A549 (cell line): ENCODE results near the gene SEMA4D. TPM values are rescaled to one million over a fixed set of nuclear protein-coding genes. Genes with fewer than 3 reads are reported as not detected.

Source experiments
- ATAC-seq, 2 experiments: fragments of 200-7000 bp in 1 of 2; fragments of >200 bp in 1 of 2; cut with Nextera tagmentation in 1 of 2; cut with Tn5 transposase in 1 of 2; 3 replicates each; pipeline versions ENCODE4 v1.8.0 to v1.9.1; 2018 to 2020; ENCODE audit warnings: mild to moderate bottlenecking in 1 of 2, moderate library complexity in 1 of 2
- CTCF ChIA-PET: fragments of 300-600 bp; sonication (Branson Sonifier 250); formaldehyde crosslinking; extraction: SDS; loops from one replicate; lab custom pipeline; 2021; ENCODE audit warnings: antibody characterized with exemption, inconsistent platforms; lab: Yijun Ruan, JAX
- POLR2A ChIA-PET: fragments of 350-600 bp; formaldehyde crosslinking; extraction: SDS; loops from one replicate; lab custom pipeline; 2021; ENCODE audit warnings: antibody characterized with exemption, inconsistent platforms; lab: Yijun Ruan, JAX
- DNase-seq, 2 experiments: peaks; one replicate each; pipeline versions ENCODE4 v3.0.0 to v3.0.0-alpha.2; 2011 to 2016; ENCODE audit warnings: low read depth in 1 of 2, low spot score in 1 of 2
- FAIRE-seq: peaks from 2 replicates; lab custom pipeline; 2011; peaks lifted over from hg19 to GRCh38; lab: Jason Lieb, UNC
- H3K27ac ChIP-seq, 2 experiments: fragments of >200 bp; sonication (Bioruptor Twin); formaldehyde crosslinking; 3 replicates each; pipeline ENCODE4 v1.5.1; 2016 to 2017
- H3K4me1 ChIP-seq: fragments of >200 bp; sonication (Bioruptor Twin); formaldehyde crosslinking; 3 replicates; pipeline ENCODE4 v1.6.1; 2016
- H3K4me2 ChIP-seq: fragments of >200 bp; sonication (Bioruptor Twin); formaldehyde crosslinking; 3 replicates; pipeline ENCODE4 v1.6.1; 2016
- H3K4me3 ChIP-seq: fragments of >200 bp; sonication (Bioruptor Twin); formaldehyde crosslinking; 3 replicates; pipeline ENCODE4 v1.5.1; 2016
- H3K9me3 ChIP-seq: fragments of >200 bp; sonication (Bioruptor Twin); formaldehyde crosslinking; 3 replicates; pipeline ENCODE4 v1.6.1; 2016
- CHD4 ChIP-seq: fragments of 200-600 bp; sonication (generic); IDR thresholded peaks from 2 replicates; pipeline ENCODE4 v1.6.1; 2016; ENCODE audit warnings: antibody characterized with exemption, mild to moderate bottlenecking, borderline replicate concordance
- EHMT2 ChIP-seq: fragments of 200-600 bp; sonication (generic); IDR thresholded peaks from 2 replicates; pipeline ENCODE4 v1.6.1; 2016; ENCODE audit warnings: antibody characterized with exemption, low read depth, mild to moderate bottlenecking, moderate library complexity
- EP300 ChIP-seq, 2 experiments: fragments of >200 bp; sonication (Bioruptor Twin); formaldehyde crosslinking; IDR thresholded peaks; 2 replicates in 1 of 2; 3 replicates in 1 of 2; pipeline ENCODE4 v1.6.1; 2016 to 2017
- ESRRA ChIP-seq: fragments of 150-350 bp; IDR thresholded peaks from 2 replicates; pipeline ENCODE4 v1.6.1; 2014; ENCODE audit warnings: mild to moderate bottlenecking, low read length, borderline replicate concordance
- FOSL2 ChIP-seq, 2 experiments: fragments of 450-650 bp in 1 of 2; fragments of >200 bp in 1 of 2; sonication (Bioruptor Twin) in 1 of 2; formaldehyde crosslinking; IDR thresholded peaks; 2 replicates each; pipeline versions ENCODE4 v1.5.0 to v1.6.1; 2016 to 2020; ENCODE audit warnings: mild to moderate bottlenecking in 1 of 2, moderate library complexity in 1 of 2
- HOXB13 ChIP-seq: fragments of 250-450 bp; sonication (Bioruptor Pico); IDR thresholded peaks from 2 replicates; pipeline ENCODE4 v1.5.0; 2020; ENCODE audit warnings: low read depth, mild to moderate bottlenecking, moderate library complexity
- HOXB5 ChIP-seq: fragments of 250-450 bp; sonication (Bioruptor Pico); IDR thresholded peaks from 2 replicates; pipeline ENCODE4 v1.5.0; 2020; ENCODE audit warnings: mild to moderate bottlenecking, moderate library complexity
- KDM1A ChIP-seq: fragments of 200-600 bp; sonication (generic); IDR thresholded peaks from 2 replicates; pipeline ENCODE4 v1.6.1; 2016; ENCODE audit warnings: low read depth, mild to moderate bottlenecking
- KDM5A ChIP-seq: fragments of 200-600 bp; sonication (generic); IDR thresholded peaks from 2 replicates; pipeline ENCODE4 v1.6.1; 2016; ENCODE audit warnings: antibody characterized with exemption, mild to moderate bottlenecking
- MAFK ChIP-seq: fragments of 450-650 bp; IDR thresholded peaks from 2 replicates; pipeline ENCODE4 v1.6.1; 2014; ENCODE audit not compliant: partially characterized antibody
- NFE2L2 ChIP-seq: fragments of 150-350 bp; conservative IDR thresholded peaks from 2 replicates; pipeline ENCODE4 v1.6.1; 2014; ENCODE audit warnings: low read length
- NPAS2 ChIP-seq: fragments of 250-450 bp; sonication (Bioruptor Pico); IDR thresholded peaks from 2 replicates; pipeline ENCODE4 v1.8.0; 2022; ENCODE audit warnings: mild to moderate bottlenecking, moderate library complexity, borderline replicate concordance
- PHF8 ChIP-seq: fragments of 200-600 bp; sonication (generic); IDR thresholded peaks from 2 replicates; pipeline ENCODE4 v1.6.1; 2016; ENCODE audit warnings: low read depth, mild to moderate bottlenecking, antibody characterized with exemption, moderate library complexity, borderline replicate concordance
- POLR2A ChIP-seq: IDR thresholded peaks from 2 replicates; pipeline ENCODE4 v1.6.1; 2012; ENCODE audit warnings: mild to moderate bottlenecking, low read length
- POLR2AphosphoS2 ChIP-seq: conservative IDR thresholded peaks from 2 replicates; pipeline ENCODE4 v1.6.1; 2012; ENCODE audit warnings: low read length, improper control_type of control experiment, inconsistent platforms
- RARB ChIP-seq: fragments of 250-450 bp; sonication (Bioruptor Pico); IDR thresholded peaks from 2 replicates; pipeline ENCODE4 v1.8.0; 2021; ENCODE audit warnings: mild to moderate bottlenecking, moderate library complexity
- RCOR1 ChIP-seq: fragments of 150-350 bp; IDR thresholded peaks from 2 replicates; pipeline ENCODE4 v1.6.1; 2014; ENCODE audit warnings: antibody characterized with exemption, low read length, low read depth
- SMC3 ChIP-seq: fragments of >200 bp; sonication (Bioruptor Twin); formaldehyde crosslinking; IDR thresholded peaks from 3 replicates; pipeline ENCODE4 v1.6.1; 2018; ENCODE audit warnings: inconsistent platforms
- ZNF302 ChIP-seq: fragments of 250-450 bp; sonication (Bioruptor Pico); IDR thresholded peaks from 2 replicates; pipeline ENCODE4 v1.9.0; 2021; ENCODE audit warnings: inconsistent platforms, mild to moderate bottlenecking, moderate library complexity
- WGBS: methylation state at CpG from one replicate; pipeline ENCODE4 v1.1.6; 2017; ENCODE audit errors: missing lambda C conversion rate; 5-methylcytosine and 5-hydroxymethylcytosine counted together
- polyA plus RNA-seq, 4 experiments: library from polyadenylated mRNA; depleted of rRNA in 3 of 4; stranded (reverse); fragments of >200 nt; fragmentation: RNase III in 1 of 4; extraction: RNeasy Plus Mini Kit Qiagen cat#74134 plus additional on column Dnase treatment in 1 of 4; gene quantifications; 2 replicates in 3 of 4; 3 replicates in 1 of 4; pipeline ENCODE4 v1.2.3, GENCODE V29; 2011 to 2017
- TF ChIP-seq, protein P1 (sequence below): IDR thresholded peaks from 2 replicates; pipeline ENCODE4 v1.6.1; 2012; ENCODE audit warnings: low read depth, borderline replicate concordance
- TF ChIP-seq, protein P2 (sequence below): fragments of >200 bp; sonication (Bioruptor Twin); formaldehyde crosslinking; IDR thresholded peaks from 3 replicates; pipeline ENCODE4 v1.6.1; 2016

SEMA4D gene
- polyA plus RNA-seq, 2 of the 4 experiments (the other 2 are of a cell fraction), result 5.3 to 7.2 TPM

DNA sequence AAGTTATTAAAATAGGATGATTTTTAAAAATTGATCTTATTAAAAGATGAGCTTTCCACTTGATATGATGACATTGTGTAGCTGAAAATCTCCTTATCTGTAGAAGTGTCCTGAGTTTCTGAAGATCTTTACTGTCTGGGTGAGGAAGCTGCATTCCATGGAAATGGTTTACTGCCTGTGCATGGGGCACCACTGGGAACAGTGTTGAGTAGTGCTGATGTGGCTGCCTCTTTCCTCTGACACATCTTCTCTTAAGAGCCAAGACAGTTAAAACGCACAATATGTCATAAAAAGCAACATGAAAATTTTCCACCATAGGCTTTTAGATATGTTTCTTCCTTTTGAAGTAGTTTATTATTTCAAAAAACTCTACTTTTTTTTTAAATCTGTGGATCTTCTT lies 155.0 kb downstream of the SEMA4D start:
- H3K4me3 ChIP-seq, result no peak overlapping the region
- CTCF ChIA-PET, result interaction anchor here (0.6 kb wide), 1 partner anchor 24 kb away, joined by 3 read pairs; the partner anchor contains the start of gene SECISBP2
- no peaks in the 10 kb centered on the region for H3K9me3 ChIP-seq
- POLR2A ChIA-PET, result no interaction called here
- ATAC-seq, result peak in 1 of 2 experiments; percentile 30; a peak in 1 of 6 replicates
- WGBS, result 97% methylated on average over 1 of the region's 1 CpG
- no peak for DNase-seq
- no peak for FAIRE-seq
- no peak overlapping the region for H3K27ac ChIP-seq
- no peak overlapping the region for H3K4me2 ChIP-seq
- TF ChIP-seq, protein P1, sequence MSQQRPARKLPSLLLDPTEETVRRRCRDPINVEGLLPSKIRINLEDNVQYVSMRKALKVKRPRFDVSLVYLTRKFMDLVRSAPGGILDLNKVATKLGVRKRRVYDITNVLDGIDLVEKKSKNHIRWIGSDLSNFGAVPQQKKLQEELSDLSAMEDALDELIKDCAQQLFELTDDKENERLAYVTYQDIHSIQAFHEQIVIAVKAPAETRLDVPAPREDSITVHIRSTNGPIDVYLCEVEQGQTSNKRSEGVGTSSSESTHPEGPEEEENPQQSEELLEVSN, result no peak
- TF ChIP-seq HOXB13 (CRISPR knock-in tag) (no peak), PHF8 (no peak), FOSL2 (IDR thresholded peaks at IDR 0.05) (no peak), FOSL2 (CRISPR knock-in tag; IDR thresholded peaks at IDR 0.05) (no peak), ESRRA (no peak), POLR2AphosphoS2 (no peak), KDM5A (no peak), RARB (no peak), HOXB5 (CRISPR knock-in tag) (no peak), NPAS2 (no peak), POLR2A (no peak), ZNF302 (no peak), RCOR1 (no peak)
- TF ChIP-seq, protein P2, sequence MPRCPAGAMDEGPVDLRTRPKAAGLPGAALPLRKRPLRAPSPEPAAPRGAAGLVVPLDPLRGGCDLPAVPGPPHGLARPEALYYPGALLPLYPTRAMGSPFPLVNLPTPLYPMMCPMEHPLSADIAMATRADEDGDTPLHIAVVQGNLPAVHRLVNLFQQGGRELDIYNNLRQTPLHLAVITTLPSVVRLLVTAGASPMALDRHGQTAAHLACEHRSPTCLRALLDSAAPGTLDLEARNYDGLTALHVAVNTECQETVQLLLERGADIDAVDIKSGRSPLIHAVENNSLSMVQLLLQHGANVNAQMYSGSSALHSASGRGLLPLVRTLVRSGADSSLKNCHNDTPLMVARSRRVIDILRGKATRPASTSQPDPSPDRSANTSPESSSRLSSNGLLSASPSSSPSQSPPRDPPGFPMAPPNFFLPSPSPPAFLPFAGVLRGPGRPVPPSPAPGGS, result no peak
- peaks cover 5% of the 10 kb centered on the region; the same call in 1 of the 3 replicates for H3K4me1 ChIP-seq

DNA sequence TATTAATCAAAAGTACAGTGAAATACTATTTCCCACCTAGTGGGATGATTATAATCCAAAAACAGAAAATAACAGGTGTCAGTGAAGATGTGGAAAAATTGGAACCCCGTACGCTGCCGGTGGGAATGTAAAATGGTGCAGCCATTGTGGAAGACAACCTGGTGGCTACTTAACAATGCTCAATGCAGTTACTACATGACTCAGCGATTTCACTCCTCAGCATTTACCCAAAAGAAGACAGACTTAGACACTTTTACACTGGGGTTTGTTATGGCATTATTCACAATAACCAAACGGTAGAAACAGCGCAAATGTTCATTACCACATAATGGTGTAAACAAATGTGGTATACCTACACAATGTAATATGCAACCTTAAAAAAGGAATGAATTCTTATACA lies 155.7 kb downstream of the SEMA4D start:
- Histone ChIP-seq H3K9me3 (no peaks in the 10 kb centered on the region), H3K4me1 (peaks cover 5% of the 10 kb centered on the region; the same call in 1 of the 3 replicates), H3K4me2 (no peak overlapping the region), H3K27ac (peak overlapping the region in 1 of 2 experiments; percentile 57; a peak in 2 of 6 replicates), H3K4me3 (no peak overlapping the region)
- POLR2A ChIA-PET, result no interaction called here
- peak; percentile 96 for TF ChIP-seq NFE2L2
- peak; percentile 96 for TF ChIP-seq MAFK
- no peak for TF ChIP-seq POLR2A
- no peak for TF ChIP-seq HOXB5 (CRISPR knock-in tag)
- FAIRE-seq (no peak), DNase-seq (no peak), ATAC-seq (no peak)
- WGBS, result 94% methylated on average over 6 of the region's 6 CpGs
- CTCF ChIA-PET, result interaction anchor here (0.6 to 1.1 kb wide), 2 partner anchors 16 to 24 kb away, joined by 3 read pairs; partner anchors contain the start of gene SECISBP2

DNA sequence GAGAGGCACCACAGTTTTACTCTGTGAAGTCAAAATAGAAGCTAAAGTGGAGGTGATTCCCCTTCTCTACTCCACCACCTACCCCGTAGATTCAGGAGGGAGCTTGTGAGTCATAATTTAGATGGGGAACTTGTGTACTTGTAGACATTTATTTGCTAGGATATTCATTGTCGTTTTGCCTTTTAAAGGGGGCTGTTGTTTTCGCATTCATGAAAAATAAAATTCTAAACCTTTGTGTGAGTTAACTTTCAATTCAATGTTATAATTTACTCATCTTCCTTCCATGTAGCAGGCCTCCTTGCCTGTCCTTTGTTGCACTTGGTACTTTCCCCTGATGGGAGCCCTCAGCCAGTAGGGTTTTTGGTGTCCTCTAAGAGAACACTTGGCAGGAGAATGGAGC lies 157.6 kb downstream of the SEMA4D start:
- CTCF ChIA-PET, result interaction anchor here (1.4 kb wide), 1 partner anchor 9 kb away, joined by 4 read pairs; no protein-coding TSS in a partner anchor
- Histone ChIP-seq H3K27ac (no peak overlapping the region), H3K9me3 (no peaks in the 10 kb centered on the region), H3K4me2 (no peak overlapping the region), H3K4me3 (no peak overlapping the region), H3K4me1 (peaks cover 5% of the 10 kb centered on the region; the same call in 1 of the 3 replicates)
- ATAC-seq, result no peak
- 95% methylated on average over 3 of the region's 3 CpGs for WGBS
- POLR2A ChIA-PET, result no interaction called here
- FAIRE-seq, result no peak
- TF ChIP-seq PHF8 (no peak), CHD4 (no peak), KDM1A (no peak), FOSL2 (IDR thresholded peaks at IDR 0.05) (no peak), FOSL2 (CRISPR knock-in tag; IDR thresholded peaks at IDR 0.05) (no peak), EP300 (IDR thresholded peaks at IDR 0.05) (no peak), SMC3 (no peak), EHMT2 (no peak)
- TF ChIP-seq, protein P2, result no peak
- no peak for DNase-seq
